GM19025 (cell line): ENCODE data around the gene ZBTB14.

Experiments used
- ATAC-seq: cut with Tn5 transposase; IDR thresholded peaks from one replicate; pipeline ENCODE4 v1.9.1; 2021; ENCODE audit warnings: mild to moderate bottlenecking, low read depth, moderate library complexity; ENCODE audit not compliant: unreplicated experiment

The ZBTB14 gene, protein sequence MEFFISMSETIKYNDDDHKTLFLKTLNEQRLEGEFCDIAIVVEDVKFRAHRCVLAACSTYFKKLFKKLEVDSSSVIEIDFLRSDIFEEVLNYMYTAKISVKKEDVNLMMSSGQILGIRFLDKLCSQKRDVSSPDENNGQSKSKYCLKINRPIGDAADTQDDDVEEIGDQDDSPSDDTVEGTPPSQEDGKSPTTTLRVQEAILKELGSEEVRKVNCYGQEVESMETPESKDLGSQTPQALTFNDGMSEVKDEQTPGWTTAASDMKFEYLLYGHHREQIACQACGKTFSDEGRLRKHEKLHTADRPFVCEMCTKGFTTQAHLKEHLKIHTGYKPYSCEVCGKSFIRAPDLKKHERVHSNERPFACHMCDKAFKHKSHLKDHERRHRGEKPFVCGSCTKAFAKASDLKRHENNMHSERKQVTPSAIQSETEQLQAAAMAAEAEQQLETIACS

DNA sequence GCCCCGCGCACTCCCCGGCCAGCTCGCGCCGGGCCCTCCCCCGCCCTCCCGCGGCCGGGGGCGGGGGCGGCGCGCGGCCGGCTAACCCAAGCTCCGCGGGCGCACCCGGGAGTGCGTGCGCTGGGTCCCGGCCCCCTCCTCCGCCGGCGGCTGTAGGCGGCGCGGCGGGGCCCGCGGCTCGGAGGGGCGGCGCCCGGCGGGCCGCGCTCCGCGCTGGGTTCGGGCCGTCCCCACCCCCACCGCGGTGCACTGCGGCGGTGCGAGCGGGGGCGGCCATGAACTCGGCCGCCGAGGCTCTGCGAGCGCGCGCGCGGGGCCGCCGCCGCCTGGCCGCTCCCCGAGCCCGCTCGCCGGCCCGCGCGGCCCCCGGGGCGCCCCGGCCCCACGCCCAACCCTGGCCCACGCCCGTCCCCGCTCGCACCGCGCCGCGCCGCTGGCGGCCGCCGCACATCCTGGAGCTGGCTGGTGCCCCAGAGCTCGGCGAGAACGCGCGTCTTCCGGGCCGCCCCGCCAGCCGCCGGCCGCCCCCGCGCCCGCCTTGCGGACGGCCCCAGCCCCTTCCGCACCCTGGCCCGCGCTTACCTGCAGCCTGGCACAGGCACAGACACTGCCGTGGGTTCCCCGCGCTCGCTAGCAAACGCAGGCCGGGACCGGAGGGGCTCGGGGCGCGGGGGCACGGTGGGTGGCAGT lies at the start of gene ZBTB14:
Gene ZBTB14 (minus strand): TSS at position 496 of the 690 bp plus-strand sequence. CDS start 2,480 bp downstream, outside the sequence.
- ATAC-seq = peak; percentile 32

DNA sequence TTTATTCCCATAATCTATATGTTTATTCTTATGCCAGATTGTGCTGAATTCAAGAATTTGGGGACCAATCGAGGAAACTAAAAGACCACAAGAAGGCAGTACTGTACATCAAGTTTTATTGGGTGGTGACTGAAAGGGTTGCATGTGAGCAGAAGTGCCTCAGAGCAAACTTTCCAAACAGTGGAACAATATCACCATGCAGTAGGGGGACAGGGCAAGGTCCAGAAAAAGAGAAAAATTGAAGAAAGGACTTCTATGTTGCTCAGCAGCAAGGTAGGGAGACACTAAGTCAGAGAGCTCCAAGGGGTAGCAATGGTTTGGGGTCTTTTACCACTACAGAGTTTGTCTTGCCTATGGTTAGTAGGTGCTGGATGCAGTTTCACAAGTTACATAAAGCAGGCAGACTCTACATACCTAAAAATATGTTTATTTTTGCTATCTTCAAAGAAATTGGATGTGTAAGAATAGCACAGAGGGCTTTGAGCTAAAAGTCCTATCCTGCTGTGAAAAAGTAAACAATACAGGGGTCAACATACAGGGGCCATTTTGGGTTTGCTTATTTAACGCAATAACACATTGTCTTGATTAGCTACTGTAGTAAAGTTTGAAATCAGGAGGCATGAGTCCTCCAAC lies 43.8 kb upstream of the ZBTB14 start:
- no peak for ATAC-seq

DNA sequence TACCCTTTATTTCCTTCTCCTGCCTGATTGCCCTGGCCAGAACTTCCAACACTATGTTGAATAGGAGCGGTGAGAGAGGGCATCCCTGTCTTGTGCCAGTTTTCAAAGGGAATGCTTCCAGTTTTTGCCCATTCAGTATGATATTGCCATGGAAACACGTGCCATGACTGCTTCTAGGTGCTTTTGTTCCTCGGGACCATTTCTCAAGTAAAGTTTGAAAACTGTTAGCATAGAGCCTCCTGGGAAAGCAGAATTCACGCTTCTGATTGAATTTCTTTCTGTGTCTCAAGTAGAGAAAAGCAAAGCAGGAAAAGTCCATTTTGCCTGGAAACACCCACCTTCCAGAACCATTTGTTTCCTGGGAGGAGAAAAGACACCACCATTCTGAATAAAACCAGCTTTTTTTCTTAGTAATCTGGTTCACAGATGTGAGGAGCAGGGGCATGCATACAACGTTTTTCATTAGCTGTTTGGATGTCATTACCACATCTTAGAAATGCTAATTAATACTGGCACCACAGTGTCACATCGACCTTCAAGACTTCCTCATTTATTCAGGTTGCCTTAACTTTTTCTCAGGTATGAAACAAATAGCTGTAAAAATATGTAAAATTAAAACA lies 39.0 kb upstream of the ZBTB14 start:
- no peak for ATAC-seq

DNA sequence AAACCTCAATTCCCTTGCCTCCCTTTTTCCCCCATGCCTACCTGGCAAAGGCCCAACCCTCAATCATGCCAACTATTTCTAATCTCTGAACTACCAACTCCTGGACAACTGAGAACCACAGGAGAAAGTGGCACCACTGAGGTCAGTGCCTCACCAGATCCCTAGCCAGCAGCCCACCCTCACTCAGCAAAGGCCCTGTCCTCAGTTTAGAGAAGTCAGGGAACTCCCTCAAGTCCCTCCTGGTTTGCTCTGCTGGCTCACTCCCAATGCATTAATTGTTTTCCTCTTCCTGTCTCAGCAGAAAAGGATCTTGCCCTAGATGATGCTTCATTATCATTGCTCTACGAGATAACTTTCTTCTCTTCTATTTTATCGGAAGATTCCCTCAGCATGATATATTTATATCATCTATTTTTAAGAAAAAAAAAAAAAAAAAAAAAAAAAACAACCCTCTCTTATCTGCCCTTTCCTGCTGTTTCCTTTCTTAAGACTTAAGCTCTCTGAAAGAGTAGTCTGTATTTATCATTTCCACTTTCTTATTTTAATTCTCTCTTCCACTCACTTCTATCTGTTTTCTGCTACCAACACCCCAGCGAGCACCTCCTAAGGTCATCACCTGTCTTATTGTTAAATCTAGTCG lies 22.7 kb upstream of the ZBTB14 start:
- no peak for ATAC-seq

DNA sequence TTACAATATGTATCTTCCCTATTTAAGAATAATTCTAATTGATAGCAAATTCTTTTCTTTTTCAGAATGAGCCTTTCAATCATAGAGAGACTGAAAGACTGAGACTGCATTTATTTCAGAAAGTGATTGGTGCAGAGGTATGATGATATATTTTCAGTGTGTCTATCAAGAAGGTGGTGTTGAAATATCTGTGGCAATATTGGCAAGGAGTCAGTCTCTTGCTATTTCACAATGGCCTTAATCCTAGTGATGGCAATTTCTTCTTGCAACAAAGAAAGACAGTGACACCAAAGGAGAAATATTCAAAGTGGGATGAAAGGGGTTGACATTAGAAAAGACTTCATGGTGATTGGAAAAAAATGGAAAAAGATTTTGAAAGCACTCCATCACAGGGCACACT lies 21.7 kb upstream of the ZBTB14 start:
- ATAC-seq = no peak

DNA sequence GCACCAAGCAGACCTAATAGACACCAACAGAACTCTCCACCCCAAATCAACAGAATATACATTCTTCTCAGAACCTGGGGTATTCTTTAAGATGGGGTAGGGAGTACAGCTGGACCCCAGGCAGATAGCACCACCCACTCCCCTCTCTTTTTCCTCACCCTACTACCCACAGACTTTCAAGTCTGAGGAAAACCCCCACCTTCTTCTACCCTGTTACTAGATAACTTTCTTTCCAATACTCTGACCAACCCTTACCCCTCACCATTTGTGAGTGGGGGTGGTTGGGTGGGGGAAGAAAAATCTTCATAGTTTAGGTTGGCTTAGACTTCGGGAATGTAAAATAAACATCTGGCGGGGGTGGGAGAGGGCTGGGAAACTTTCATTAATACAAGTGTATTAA lies 20.3 kb upstream of the ZBTB14 start:
- no peak for ATAC-seq

DNA sequence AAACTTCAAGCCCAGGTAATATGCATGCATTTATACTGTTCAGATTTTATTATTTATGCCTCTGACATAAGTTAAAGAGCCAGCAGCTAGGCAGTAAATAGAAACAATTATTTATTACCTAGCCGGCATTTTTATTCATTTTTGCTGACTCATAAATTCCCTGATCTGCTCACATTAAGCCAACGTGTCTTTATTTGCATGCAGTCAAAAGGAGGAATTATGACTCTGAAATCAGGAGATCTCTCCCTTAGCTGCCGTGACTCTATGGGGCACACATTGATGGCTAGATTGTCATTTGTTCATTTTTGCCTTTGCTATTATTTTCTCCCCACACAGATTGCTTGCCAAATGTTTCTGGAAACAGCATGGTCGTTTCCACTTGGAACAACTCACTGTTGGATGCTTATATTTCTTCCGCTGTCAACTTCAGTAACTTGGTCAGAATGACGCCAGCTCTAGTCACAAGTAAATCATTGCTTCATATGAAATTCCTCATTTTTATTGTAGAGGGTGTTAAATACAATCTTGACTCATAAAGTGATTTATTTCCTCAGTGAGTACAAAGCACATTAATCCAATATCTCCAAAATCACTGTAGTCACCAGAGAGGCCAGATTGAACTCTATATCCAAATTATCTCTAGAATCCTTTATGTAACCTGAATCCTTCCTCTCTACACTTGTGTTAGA lies 15.9 kb upstream of the ZBTB14 start:
- no peak for ATAC-seq

DNA sequence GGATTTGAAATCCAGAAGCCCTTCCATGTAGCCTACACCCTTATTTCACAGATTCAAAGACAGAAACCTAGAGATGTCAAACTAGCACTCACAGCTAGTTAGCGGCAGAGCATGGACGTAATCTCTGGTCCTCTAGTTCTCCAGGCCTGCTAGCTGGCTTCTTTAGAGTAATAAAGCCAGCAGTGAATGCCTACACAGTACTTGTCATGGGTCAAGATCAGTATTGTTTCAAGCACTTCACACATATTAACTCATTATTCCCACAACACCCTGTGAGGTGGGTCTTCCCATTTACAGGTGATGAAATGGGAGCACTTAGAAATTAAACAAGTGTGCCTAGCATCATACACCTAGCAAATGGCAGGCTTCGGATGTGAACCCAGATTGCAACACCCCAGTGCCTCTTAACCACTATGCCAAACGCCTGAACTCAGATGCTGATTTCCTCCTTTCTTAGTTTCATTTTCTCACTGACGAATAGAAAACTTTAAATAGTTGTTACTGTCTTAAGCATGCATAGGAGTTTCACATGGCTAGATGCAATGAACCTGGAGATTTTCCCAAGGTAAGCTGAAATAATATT lies 14.5 kb upstream of the ZBTB14 start:
- peak; percentile 81 for ATAC-seq

DNA sequence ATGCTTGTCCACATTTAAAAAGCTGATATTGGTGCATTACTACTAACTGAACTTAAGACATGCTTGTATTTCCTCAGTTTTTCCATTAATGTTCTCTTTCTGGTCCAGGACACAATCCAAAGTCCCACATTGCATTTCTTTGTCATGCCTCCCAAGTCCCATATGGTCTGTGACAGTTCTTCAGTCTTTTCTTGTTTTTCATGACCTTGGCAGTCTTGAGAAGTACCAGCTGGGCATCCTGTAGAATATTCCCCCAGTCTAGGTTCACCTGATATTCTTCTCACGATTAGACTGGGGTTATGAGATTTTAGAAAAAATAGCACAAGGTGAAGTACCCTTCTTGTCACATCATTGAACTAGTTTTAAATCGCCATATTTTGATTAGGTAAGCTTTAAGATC lies 10.3 kb upstream of the ZBTB14 start:
- ATAC-seq = no peak

DNA sequence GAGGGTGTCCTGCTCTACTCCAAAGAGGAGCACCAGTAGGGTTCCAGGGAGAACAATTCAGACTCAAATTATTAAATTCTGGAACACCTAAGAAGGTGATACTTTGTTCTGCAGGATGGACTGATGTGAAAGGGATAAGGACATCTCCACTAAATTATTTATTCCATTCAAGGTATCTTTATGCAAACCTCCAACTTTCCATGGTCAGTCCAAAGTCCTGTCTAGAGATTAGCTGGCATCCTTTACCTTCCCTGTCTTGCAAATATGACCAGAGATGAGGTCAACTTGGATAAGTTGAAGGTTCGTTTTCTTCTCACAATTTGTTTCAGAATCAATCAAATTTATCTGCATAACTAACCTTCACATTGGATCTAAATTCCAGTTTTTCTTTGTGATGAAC lies 8.7 kb upstream of the ZBTB14 start:
- no peak for ATAC-seq

DNA sequence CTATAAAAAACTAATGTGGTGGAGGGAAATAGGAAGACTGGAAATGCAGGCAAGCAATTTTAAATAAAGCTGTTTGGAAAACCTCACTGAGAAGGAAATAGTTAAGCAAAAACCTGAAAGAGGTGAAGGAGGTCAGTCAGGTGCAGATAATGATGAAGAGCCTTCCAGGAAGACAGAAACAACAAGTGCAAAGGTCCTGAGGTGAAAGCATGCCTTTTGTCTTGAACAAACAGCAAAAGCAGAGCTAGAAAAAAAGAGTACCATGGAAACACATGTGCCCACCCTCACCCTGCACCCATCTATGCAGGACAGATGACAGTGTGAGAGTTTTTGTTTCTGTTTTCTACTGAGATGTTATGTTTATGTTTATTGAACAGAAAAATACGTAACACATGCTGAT lies 8.1 kb upstream of the ZBTB14 start:
- no peak for ATAC-seq

DNA sequence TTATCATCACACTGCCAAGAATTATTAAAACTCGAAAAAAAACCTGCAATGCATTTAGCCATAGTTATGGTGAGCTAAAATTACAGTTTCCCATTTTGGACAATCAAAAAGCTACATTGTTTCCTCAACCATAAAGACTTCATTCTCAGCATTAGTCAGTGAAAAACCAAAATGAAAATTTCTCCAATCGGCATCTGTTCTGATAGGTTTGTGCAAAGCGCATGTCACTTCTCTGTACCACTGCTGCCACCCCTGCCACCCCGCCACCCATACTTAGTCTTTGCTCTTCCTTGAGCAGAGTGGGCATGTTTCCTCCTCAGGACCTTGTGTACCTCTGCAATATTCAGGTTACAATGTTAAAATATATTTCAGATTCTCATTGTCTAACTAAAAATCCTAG lies 7.1 kb upstream of the ZBTB14 start:
- ATAC-seq = no peak

DNA sequence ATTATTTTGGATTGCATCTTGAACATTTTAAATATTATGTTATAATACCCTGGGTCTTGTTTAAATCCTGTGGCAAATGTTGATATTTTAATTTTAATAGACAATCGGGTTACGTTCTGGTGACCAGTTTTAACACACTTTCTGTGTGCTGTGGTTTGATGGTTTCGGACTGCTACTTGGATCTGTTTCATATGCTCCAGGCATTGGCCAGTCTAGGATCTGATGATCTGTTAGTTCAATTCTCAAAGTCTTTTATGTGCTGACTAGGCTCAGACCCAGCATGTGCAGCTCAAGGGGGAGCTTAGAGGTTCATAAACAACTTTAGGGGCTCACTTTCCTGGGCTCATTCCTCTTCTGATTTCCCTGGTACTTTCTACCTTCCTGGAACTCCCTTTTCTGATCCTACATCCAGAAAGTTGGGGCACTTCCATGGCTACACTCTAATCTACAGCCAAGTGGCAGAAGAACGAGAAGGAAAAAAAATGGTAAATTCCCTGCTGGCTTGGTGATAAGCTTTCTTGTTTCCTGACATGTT lies 5.0 kb upstream of the ZBTB14 start:
- ATAC-seq = no peak

DNA sequence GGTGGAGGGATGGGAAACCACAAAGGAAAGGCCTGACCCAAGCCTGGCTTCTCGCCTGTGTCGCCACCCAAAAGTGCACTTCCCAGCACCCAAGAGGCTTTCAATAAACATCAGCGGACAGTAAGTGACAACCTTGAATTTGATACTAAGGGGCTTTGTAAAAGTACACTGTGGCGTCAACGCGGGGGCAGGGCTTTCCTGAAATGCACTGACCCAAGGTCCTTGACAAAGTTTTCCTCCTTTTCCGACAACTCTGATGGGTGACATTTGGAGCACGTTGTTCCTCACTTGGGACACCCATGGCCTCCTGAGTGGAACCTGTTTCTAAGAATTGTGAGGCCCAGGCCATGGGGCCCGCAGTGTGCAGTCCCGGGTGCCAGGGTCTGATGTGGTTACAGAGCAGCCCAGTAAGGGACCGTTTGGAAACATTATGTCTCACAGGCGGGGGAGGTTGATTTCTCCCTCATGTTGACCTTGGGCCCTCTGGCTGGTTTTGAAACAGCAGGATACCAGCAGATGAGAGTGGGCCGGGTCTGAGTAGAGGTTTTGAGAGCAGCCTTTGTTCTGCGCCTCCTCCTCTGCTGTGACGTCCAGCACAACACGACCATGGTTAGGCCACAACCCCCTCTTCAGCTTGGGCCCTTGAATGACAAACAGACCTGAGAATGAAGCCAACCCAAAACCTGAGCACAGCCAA lies 2.8 kb upstream of the ZBTB14 start:
- no peak for ATAC-seq

DNA sequence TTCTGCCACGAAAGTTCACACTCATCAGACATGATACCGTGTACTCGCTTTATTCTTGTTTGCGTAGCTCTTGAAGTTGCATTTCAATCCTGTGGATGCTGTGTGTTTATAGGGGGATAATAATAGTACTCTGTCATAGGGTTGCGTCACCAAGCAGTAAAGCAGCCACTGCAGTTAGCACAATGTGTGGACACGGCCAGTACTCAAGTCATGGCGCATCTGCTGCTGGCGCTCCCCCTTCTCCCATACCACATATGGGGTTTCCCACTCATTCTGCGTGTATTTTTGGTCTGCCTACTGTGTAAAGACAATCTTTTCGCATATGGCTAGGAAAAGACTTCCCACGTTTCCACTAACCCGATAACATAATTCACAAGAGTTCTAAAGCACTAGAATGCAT lies 2.1 kb upstream of the ZBTB14 start:
- no peak for ATAC-seq

DNA sequence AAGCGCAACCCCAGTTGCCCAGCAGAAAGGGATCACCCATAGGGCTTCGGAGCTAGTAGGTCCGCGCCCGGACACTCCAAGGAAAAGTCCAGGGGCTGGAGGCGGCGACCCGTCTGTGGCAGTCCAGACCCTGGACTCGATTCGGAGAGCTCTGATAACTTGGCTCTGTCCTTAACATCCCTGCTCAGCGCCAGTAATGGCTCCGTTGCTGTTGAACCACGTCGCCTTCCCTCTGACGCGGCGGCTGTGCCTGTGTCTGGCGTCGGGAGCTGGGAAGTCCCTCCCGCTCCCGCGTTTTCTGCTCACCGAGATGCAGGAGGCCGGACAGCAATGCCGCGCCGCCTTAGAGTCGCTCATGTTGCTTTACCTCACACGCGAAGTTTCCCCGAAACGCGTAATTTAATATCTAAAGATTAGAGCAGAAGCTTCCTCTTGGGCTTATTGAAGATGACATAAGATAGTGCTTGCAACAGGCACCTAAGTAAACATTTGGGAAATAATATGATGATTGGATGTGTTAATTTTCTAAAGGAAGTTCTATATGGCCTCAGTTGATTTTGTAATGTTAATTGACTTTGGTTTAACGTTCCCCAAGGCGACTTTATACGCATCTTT lies 1.3 kb upstream of the ZBTB14 start:
- ATAC-seq = peak; percentile 1

DNA sequence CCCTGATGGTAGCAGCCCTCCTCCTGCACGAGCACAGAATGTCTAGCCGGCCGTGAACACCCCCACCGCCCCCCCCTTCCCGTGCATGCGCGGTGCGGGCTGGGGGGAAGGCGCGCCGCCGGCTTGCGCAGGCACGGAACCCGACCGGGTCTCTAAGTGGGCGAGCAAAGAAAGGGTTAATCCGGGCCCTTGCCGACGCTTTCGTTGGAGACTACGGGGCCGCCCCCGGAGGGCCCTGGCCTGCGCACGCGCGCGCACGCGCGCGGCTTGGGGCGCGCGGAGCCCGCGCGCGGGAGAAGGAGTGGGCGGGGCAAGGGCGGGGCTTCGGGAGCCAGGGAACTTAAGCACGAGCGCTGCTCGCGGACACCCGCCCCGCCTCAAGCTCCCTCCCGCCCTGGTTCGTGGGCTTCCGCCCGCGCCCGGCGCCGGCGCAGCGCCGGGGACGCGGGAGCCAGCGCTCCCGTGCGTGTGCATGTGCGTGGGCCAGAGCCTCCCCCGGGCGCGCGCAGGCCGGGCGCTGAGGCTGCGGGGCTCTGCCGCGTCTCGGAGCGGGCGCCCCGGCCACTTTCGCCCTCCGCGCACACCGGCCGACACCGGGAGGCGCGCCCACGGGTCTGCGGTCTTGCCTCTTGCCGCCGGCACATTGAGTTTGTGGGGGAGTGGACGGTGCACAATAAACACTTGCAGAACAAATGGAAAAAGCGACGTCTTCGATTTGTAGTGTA lies 617 bp upstream of the ZBTB14 start:
- peak; percentile 56 for ATAC-seq
